Right renal pelvis (tissue), 4 donors: ENCODE results near the gene RNF115. TPM values are rescaled to one million over a fixed set of nuclear protein-coding genes. Genes with fewer than 3 reads are reported as not detected.

ENCODE experiments used
- DNase-seq, 4 donors: peaks; one replicate each; pipeline ENCODE4 v3.0.0-alpha.2; 2013; ENCODE audit warnings: low read depth in 4 of 4, low spot score in 3 of 4, missing footprints in 1 of 4
- polyA plus RNA-seq, 4 donors: library from polyadenylated mRNA; unstranded; fragments of 120-200 nt; gene quantifications; one replicate each; pipeline ENCODE4 v1.2.1, GENCODE V29; 2013; ENCODE audit not compliant: insufficient read length in 4 of 4

Gene RNF115
- polyA plus RNA-seq, 4 donors, result 12.6 to 18.0 (median 16.9) TPM

- no peak for DNase-seq
Measured at GRCh38 chr1:145707183-145707867, 116.6 kb downstream of the RNF115 start, which contains the start of gene PDZK1. PDZK1 (minus strand) TSS chr1:145707368; CDS start chr1:145688021, 19,347 bp downstream.

- DNase-seq, result no peak
Measured at GRCh38 chr1:145706086-145706664, 117.7 kb downstream of the RNF115 start.

- DNase-seq, result no peak
Measured at GRCh38 chr1:145705622-145706021, 118.3 kb downstream of the RNF115 start.

GRCh38 chr1:145702826-145703225, 121.1 kb downstream of the RNF115 start:
- DNase-seq, result no peak

- DNase-seq, result no peak
Measured at GRCh38 chr1:145702052-145702451, 121.8 kb downstream of the RNF115 start.

- DNase-seq, result no peak
Measured at GRCh38 chr1:145701306-145701862, 122.5 kb downstream of the RNF115 start.

- DNase-seq, result no peak
Measured at GRCh38 chr1:145696630-145696960, 127.3 kb downstream of the RNF115 start.

- DNase-seq, result no peak
Measured at GRCh38 chr1:145695821-145696629, 127.9 kb downstream of the RNF115 start.

GRCh38 chr1:145692785-145693443, 131.0 kb downstream of the RNF115 start:
- no peak for DNase-seq

- no peak for DNase-seq
Measured at GRCh38 chr1:145690587-145691558, 133.0 kb downstream of the RNF115 start.

GRCh38 chr1:145689922-145690321, 134.0 kb downstream of the RNF115 start:
- no peak for DNase-seq

GRCh38 chr1:145688924-145689323, 135.0 kb downstream of the RNF115 start:
- no peak for DNase-seq

Other genes starting within 250 kb of the RNF115 start
- gene GPR89A, start 216.1 kb downstream of the RNF115 start, polyA plus RNA-seq, result 10 to 100 TPM; 37.3 to 49.2 (median 39.1) TPM
- gene PDZK1, start 116.7 kb downstream of the RNF115 start, polyA plus RNA-seq, result 100 to 1,000 TPM; 150 to 206 (median 185) TPM
- under 1 TPM; 0.69 to 0.84 (median 0.78) TPM for gene CD160, start 104.6 kb downstream of the RNF115 start, polyA plus RNA-seq
- gene POLR3C, start 105 bp upstream of the RNF115 start, polyA plus RNA-seq, result 10 to 100 TPM; 34.8 to 36.1 (median 35.1) TPM
- 1 to 10 TPM; 6.1 to 7.3 (median 6.8) TPM for gene NUDT17, start 21.5 kb upstream of the RNF115 start, polyA plus RNA-seq
- gene PIAS3, start 35.0 kb upstream of the RNF115 start, polyA plus RNA-seq, result 10 to 100 TPM; 52.9 to 56.8 (median 54.7) TPM
- 1 to 10 TPM; 1.6 to 2.8 (median 2.1) TPM for gene ANKRD35, start 61.8 kb upstream of the RNF115 start, polyA plus RNA-seq
- gene ITGA10, start 86.0 kb upstream of the RNF115 start, polyA plus RNA-seq, result under 1 TPM; 0.80 to 0.91 (median 0.82) TPM
- 10 to 100 TPM; 52.7 to 64.8 (median 63.1) TPM for gene PEX11B, start 94.6 kb upstream of the RNF115 start, polyA plus RNA-seq
- gene RBM8A, start 103.4 kb upstream of the RNF115 start, polyA plus RNA-seq, result 100 to 1,000 TPM; 191 to 214 (median 201) TPM
- gene LIX1L, start 133.9 kb upstream of the RNF115 start, polyA plus RNA-seq, result 10 to 100 TPM; 25.3 to 31.2 (median 29.2) TPM
- gene ANKRD34A, start 140.5 kb upstream of the RNF115 start, polyA plus RNA-seq, result under 1 TPM; 0.54 to 0.76 (median 0.71) TPM
- 10 to 100 TPM; 33.7 to 40.0 (median 36.1) TPM for gene POLR3GL, start 140.6 kb upstream of the RNF115 start, polyA plus RNA-seq
- gene TXNIP, start 172.5 kb upstream of the RNF115 start, polyA plus RNA-seq, result 100 to 1,000 TPM; 423 to 571 (median 523) TPM
- under 1 TPM in 2 of 4 donors, not detected in 2; 0.13 TPM for gene HJV, start 197.6 kb upstream of the RNF115 start, polyA plus RNA-seq